Activated naive CD4-positive, alpha-beta T cell treated with anti-CD3 and anti-CD28 coated beads, Interleukin-2, amount 50 U/mL, for 72 hours (primary cell): Measurements from ENCODE around the gene SLC2A10. TPM values are rescaled to one million over a fixed set of nuclear protein-coding genes. Genes with fewer than 3 reads are reported as not detected.
A peak's percentile ranks its signal among the peaks of the same experiment; 100 is the strongest.

Source experiments
- ATAC-seq, 2 donors: fragments of 150-1000 bp; cut with Tn5 transposase; 2 replicates each; pipeline ENCODE4 v1.10.0; 2021; ENCODE audit warnings: mild to moderate bottlenecking in 2 of 2, moderate library complexity in 2 of 2
- DNase-seq, 2 donors: peaks; one replicate each; pipeline ENCODE4 v3.0.0; 2021 to 2022; ENCODE audit warnings: low spot score in 2 of 2
- H3K27ac Mint-ChIP-seq, 2 donors: one replicate each; pipeline ENCODE4 v1.8.0; 2022; ENCODE audit warnings: mild to moderate bottlenecking in 2 of 2, mixed read lengths in 2 of 2
- H3K36me3 Mint-ChIP-seq, 2 donors: one replicate each; pipeline ENCODE4 v1.8.0; 2022; ENCODE audit warnings: mixed read lengths in 2 of 2
- H3K9me3 Mint-ChIP-seq, 2 donors: one replicate each; pipeline ENCODE4 v1.8.0; 2022; ENCODE audit warnings: mixed read lengths in 2 of 2
- total RNA-seq, 2 donors: library from RNA; stranded (reverse); gene quantifications; one replicate each; pipeline ENCODE4 v1.2.3, GENCODE V29; 2022

The SLC2A10 gene
- total RNA-seq, 2 donors from 2014 or later: 0.06 TPM; not detected in 1

GRCh38 chr20:46677608-46678007, 31.8 kb upstream of the SLC2A10 start:
- Mint-ChIP-seq H3K36me3 (no peaks in the 10 kb centered on the region), H3K27ac (no peak overlapping the region), H3K9me3 (no peaks in the 10 kb centered on the region)
- ATAC-seq (no peak), DNase-seq (no peak)

GRCh38 chr20:46678516-46678915, 30.9 kb upstream of the SLC2A10 start:
- DNase-seq (no peak), ATAC-seq (no peak)
- Mint-ChIP-seq H3K9me3 (no peaks in the 10 kb centered on the region), H3K27ac (no peak overlapping the region), H3K36me3 (no peaks in the 10 kb centered on the region)

- DNase-seq (no peak), ATAC-seq (no peak)
- Mint-ChIP-seq H3K9me3 (no peaks in the 10 kb centered on the region), H3K36me3 (peaks cover 0 to 5% of the 10 kb centered on the region in 2 donors), H3K27ac (peak overlapping the region; percentile 26 to 27)
Measured at GRCh38 chr20:46680684-46681031, 28.8 kb upstream of the SLC2A10 start.

GRCh38 chr20:46681032-46681854, 28.2 kb upstream of the SLC2A10 start:
- Mint-ChIP-seq H3K36me3 (peaks cover 0 to 11% of the 10 kb centered on the region in 2 donors), H3K9me3 (no peaks in the 10 kb centered on the region), H3K27ac (peak overlapping the region; percentile 8 to 27)
- DNase-seq: peak in 1 of 2 donors; percentile 80
- peak; percentile 73 to 76 for ATAC-seq

- H3K9me3 Mint-ChIP-seq: no peaks in the 10 kb centered on the region
- ATAC-seq: no peak
- peaks cover 0 to 17% of the 10 kb centered on the region in 2 donors for H3K36me3 Mint-ChIP-seq
- H3K27ac Mint-ChIP-seq: no peak overlapping the region
- no peak for DNase-seq
Measured at GRCh38 chr20:46682063-46682821, 27.2 kb upstream of the SLC2A10 start.

- Mint-ChIP-seq H3K9me3 (no peaks in the 10 kb centered on the region), H3K27ac (no peak overlapping the region), H3K36me3 (peaks cover 3 to 17% of the 10 kb centered on the region in 2 donors)
- no peak for ATAC-seq
- DNase-seq: no peak
Measured at GRCh38 chr20:46683011-46683667, 26.3 kb upstream of the SLC2A10 start.

GRCh38 chr20:46683668-46683938, 25.8 kb upstream of the SLC2A10 start:
- Mint-ChIP-seq H3K9me3 (no peaks in the 10 kb centered on the region), H3K27ac (no peak overlapping the region), H3K36me3 (peaks cover 7 to 20% of the 10 kb centered on the region in 2 donors)
- ATAC-seq: no peak
- DNase-seq: no peak

GRCh38 chr20:46683939-46684750, 25.3 kb upstream of the SLC2A10 start:
- H3K36me3 Mint-ChIP-seq: peaks cover 11 to 22% of the 10 kb centered on the region in 2 donors
- H3K9me3 Mint-ChIP-seq: no peaks in the 10 kb centered on the region
- ATAC-seq: peak in 1 of 2 donors; percentile 39
- H3K27ac Mint-ChIP-seq: no peak overlapping the region
- no peak for DNase-seq

- Mint-ChIP-seq H3K27ac (peak overlapping the region; percentile 96 to 99), H3K9me3 (peaks cover 0 to 4% of the 10 kb centered on the region in 2 donors), H3K36me3 (peaks cover 18 to 22% of the 10 kb centered on the region in 2 donors)
- ATAC-seq (no peak), DNase-seq (no peak)
Measured at GRCh38 chr20:46688151-46689081, 21.0 kb upstream of the SLC2A10 start.

GRCh38 chr20:46689082-46689753, 20.2 kb upstream of the SLC2A10 start, which contains the start of gene TP53RK:
TSS of gene TP53RK (minus strand) at chr20:46689444. CDS start at chr20:46689414, 30 bp downstream.
- Mint-ChIP-seq H3K36me3 (peaks cover 18 to 22% of the 10 kb centered on the region in 2 donors), H3K27ac (peak within 1 kb of the TSS; percentile 96 to 99), H3K9me3 (peaks cover 0 to 4% of the 10 kb centered on the region in 2 donors)
- peak; percentile 92 to 95 for DNase-seq
- ATAC-seq: peak; percentile 93 to 97

- peaks cover 0 to 4% of the 10 kb centered on the region in 2 donors for H3K9me3 Mint-ChIP-seq
- peak overlapping the region; percentile 96 to 98 for H3K27ac Mint-ChIP-seq
- ATAC-seq: no peak
- peaks cover 18 to 22% of the 10 kb centered on the region in 2 donors for H3K36me3 Mint-ChIP-seq
- DNase-seq: no peak
Measured at GRCh38 chr20:46689754-46690085, 19.7 kb upstream of the SLC2A10 start.

GRCh38 chr20:46690219-46691106, 19.0 kb upstream of the SLC2A10 start:
- ATAC-seq (no peak), DNase-seq (no peak)
- Mint-ChIP-seq H3K9me3 (peaks cover 0 to 4% of the 10 kb centered on the region in 2 donors), H3K27ac (peak overlapping the region in 1 of 2 donors; percentile 96), H3K36me3 (peaks cover 17 to 18% of the 10 kb centered on the region in 2 donors)

GRCh38 chr20:46691196-46691595, 18.3 kb upstream of the SLC2A10 start:
- ATAC-seq: no peak
- Mint-ChIP-seq H3K27ac (peak overlapping the region in 1 of 2 donors; percentile 96), H3K36me3 (peaks cover 12 to 18% of the 10 kb centered on the region in 2 donors), H3K9me3 (peaks cover 0 to 4% of the 10 kb centered on the region in 2 donors)
- DNase-seq: no peak

GRCh38 chr20:46694484-46694883, 15.0 kb upstream of the SLC2A10 start:
- ATAC-seq: no peak
- H3K9me3 Mint-ChIP-seq: peaks cover 0 to 4% of the 10 kb centered on the region in 2 donors
- no peak overlapping the region for H3K27ac Mint-ChIP-seq
- DNase-seq: no peak
- peaks cover 0 to 3% of the 10 kb centered on the region in 2 donors for H3K36me3 Mint-ChIP-seq
